ENCODE results near the gene MIER2.

The MIER2 gene

DNA sequence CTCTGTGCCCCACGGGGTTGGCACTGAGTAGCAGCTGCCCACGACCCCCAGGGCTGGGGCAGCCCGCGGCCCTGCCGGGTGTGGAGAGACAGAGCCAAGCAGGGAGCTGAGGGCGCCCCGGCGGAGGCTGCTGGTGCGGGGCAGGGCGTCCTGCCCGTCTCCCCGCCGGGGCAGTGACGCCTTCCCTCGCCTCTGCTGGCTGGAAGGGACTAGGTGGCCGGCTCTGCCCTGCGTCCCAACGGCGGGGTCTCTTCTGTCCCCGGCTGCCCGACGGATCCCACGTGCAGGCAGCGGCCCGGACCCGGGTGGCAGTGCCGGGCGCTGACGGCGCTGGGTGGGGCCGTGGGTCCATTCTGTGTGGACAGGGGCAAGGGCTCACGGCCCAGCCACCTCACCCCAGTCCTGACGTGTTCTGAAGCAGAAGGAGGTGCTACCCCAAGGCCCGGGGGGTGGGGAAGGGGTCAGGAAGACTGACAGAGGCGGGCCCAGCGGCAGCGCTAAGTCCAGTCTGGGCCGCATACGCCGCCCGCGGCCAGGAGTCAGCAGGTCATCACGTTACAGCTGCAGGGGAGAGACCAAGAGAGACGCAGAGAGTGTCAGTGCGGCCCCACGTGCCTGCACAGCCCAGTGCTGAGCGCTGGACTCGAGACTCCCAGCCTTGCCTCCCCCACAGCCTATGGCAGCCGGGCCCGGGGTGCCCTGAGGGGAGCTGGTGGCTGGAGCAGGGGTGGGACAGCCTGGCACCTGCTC, 38.3 kb downstream of the MIER2 start:
- CTCF ChIA-PET = no interaction called here
- Mint-ChIP-seq H3K4me3 (no peak overlapping the region), H3K9me3 (no peaks in the 10 kb centered on the region), H3K27ac (no peak overlapping the region), H3K36me3 (peaks cover 21% of the 10 kb centered on the region), H3K4me1 (no peaks in the 10 kb centered on the region), H3K27me3 (no peaks in the 10 kb centered on the region)
- DNase-seq = no peak

DNA sequence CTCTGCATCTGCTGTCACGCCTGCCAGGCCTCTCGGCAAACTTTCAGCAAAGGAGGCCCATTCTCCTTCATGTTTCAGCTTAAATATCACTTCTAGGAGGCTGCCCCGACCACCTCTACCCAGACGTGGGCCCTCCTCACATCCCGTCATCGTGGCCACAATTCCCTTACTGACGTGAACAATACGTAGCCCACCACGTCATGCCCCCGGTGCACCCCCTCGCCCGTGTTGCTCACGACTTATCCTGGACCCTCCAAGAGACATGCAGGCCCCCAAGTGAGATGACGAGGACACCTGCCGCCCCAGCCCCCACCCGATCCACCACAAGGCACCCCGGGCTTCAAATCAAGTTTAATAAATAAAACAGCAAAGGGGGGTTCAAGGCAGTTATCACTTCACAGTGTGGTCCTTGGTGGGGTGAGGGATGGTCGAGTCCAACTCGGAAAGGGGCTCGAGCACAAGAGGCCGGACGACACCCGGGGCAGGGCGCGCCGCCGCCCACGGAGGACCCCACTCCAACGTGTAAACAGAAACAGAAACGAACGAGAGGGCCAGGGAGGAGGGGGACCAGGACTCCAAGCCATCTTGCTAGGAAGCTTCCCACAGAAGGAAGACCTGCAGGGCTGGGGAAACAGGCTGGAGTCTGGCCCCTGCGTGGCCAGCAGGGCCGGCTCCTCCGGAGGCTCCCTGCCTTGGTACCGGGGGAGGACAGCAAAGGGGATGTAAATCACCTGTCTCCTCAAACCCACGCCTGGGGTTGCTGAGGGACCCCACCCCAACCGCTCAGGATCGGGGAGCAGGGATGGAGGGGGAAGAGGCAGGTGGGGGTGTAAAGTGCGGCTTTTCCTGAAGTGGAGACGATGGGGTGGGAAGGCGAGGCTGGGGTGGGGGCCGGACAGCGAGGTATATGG, 39.1 kb downstream of the MIER2 start:
- H3K36me3 Mint-ChIP-seq = peaks cover 17% of the 10 kb centered on the region
- no peak overlapping the region for H3K4me3 Mint-ChIP-seq
- CTCF ChIA-PET = no interaction called here
- DNase-seq = no peak
- no peaks in the 10 kb centered on the region for H3K9me3 Mint-ChIP-seq
- no peaks in the 10 kb centered on the region for H3K4me1 Mint-ChIP-seq
- no peaks in the 10 kb centered on the region for H3K27me3 Mint-ChIP-seq
- H3K27ac Mint-ChIP-seq = no peak overlapping the region

DNA sequence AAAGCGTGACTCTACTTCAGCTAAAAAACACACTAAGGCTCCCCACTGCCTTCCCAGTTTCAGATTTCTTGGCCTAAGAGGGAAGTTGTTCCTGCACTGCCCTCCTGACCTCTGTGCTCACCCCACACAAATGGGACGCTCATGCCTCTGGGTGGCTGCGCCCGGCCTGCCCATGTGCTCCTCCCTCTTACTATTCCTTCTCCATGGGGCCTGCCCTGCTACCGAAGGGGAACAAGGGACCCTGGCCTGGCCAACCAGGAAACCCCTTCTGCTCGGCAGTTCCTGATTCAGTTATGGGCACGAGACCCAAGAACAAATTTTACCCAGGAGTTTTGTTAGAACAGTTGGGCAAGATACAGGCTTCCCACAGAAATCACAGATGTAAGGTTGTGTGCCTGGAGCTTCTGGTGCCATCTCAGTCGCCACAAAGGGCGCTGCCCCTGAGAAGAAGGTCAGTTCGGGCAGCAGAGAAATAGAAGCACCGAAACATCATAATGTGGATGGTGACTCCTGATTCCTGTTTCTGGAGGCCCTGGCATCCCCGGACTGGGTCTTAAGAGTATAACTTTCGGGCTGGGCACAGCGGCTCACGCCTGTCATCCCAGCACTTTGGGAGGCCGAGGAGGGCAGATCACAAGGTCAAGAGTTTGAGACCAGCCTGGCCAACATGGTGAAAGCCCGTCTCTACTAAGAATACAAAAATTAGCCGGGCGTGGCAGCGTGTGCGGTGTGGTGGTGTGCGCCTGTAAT, 47.9 kb downstream of the MIER2 start:
- H3K27ac Mint-ChIP-seq = no peak overlapping the region
- H3K27me3 Mint-ChIP-seq = peaks cover 51% of the 10 kb centered on the region
- no peak overlapping the region for H3K4me3 Mint-ChIP-seq
- DNase-seq = no peak
- CTCF ChIA-PET = interaction anchor here (1.3 to 1.8 kb wide), 3 partner anchors 17 to 214 kb away, joined by 4 to 5 read pairs (median 4); partner anchors contain the start of gene TPGS1
- H3K4me1 Mint-ChIP-seq = no peaks in the 10 kb centered on the region
- H3K36me3 Mint-ChIP-seq = no peaks in the 10 kb centered on the region
- no peaks in the 10 kb centered on the region for H3K9me3 Mint-ChIP-seq

DNA sequence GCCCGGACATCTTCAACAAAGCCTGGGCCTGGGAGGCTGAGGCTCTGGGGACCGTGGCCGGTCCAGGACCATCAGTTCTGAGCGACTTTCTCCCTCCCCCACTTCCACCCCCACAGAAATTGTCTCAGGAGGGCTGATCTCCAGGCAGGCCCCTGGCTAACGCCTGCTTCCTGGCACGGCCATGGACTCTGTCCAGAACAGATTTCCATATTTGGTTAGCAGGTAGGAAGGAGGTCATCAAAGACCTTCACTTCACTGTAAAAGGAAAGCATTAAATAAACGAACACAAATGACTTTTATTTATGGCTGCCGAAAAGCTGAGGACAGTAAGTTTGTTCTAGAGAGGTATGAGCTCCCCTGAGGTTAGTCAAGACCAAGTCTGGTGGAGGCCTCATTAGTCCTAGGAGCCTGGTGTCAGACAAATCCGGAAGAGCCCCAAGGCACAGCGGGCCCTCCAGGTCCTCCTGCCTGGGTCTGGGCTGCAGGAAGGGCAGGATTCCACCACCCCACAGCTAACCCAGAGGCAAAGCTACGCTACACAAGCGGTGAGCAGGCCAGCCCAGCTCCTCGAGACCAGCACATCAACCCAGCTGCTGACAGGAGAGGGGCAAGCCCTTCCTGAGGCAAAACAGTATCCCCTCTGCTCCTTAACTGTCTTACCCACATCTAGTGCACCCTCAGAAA, 48.8 kb downstream of the MIER2 start:
- H3K36me3 Mint-ChIP-seq = no peaks in the 10 kb centered on the region
- no peak for DNase-seq
- peaks cover 52% of the 10 kb centered on the region for H3K27me3 Mint-ChIP-seq
- H3K27ac Mint-ChIP-seq = no peak overlapping the region
- H3K4me1 Mint-ChIP-seq = no peaks in the 10 kb centered on the region
- H3K4me3 Mint-ChIP-seq = no peak overlapping the region
- CTCF ChIA-PET = interaction anchor here (1.3 to 1.8 kb wide), 3 partner anchors 18 to 215 kb away, joined by 4 to 5 read pairs (median 4); partner anchors contain the start of gene TPGS1
- no peaks in the 10 kb centered on the region for H3K9me3 Mint-ChIP-seq

DNA sequence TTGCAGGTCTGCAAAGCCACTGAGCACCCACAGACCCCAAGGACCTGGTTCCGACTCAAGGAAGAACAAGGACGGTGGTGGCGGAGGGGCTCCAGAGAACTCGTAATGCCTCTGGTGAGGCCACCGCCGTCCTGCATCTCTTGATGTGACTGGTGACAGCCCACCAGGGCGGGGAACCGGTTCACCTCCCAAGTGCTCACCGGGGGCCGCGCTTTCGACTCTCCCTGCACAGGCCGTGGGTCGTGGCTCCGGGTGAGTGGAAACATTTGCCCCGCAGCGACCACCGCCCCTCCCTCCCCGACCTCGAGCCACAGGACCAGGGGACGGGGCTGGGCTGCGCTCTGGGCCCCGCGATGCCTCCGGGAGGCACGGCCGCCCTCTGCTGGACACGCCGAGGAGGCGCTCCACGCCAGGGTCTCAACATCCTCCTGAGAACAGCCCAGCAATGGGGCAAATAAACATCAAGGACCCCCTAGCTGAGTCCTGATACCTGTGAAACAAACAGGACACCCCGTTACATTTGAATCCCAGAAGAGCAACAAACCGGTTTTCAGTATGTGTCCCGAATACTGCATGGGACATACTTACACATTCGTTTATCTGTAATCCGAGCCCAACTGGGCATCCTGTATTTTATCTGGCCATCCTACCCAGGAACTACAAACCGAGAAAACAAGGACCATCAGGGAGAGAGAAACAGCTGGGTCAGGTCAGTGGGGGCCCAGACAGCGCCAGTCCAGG, 49.5 kb downstream of the MIER2 start:
- Mint-ChIP-seq H3K27ac (no peak overlapping the region), H3K4me3 (no peak overlapping the region), H3K4me1 (peaks cover 3% of the 10 kb centered on the region), H3K36me3 (no peaks in the 10 kb centered on the region), H3K9me3 (no peaks in the 10 kb centered on the region), H3K27me3 (peaks cover 58% of the 10 kb centered on the region)
- DNase-seq = peak; percentile 60
- CTCF ChIA-PET = interaction anchor here (1.3 to 2.0 kb wide), 5 partner anchors 19 to 216 kb away, joined by 3 to 6 read pairs (median 4); partner anchors contain the start of gene TPGS1

DNA sequence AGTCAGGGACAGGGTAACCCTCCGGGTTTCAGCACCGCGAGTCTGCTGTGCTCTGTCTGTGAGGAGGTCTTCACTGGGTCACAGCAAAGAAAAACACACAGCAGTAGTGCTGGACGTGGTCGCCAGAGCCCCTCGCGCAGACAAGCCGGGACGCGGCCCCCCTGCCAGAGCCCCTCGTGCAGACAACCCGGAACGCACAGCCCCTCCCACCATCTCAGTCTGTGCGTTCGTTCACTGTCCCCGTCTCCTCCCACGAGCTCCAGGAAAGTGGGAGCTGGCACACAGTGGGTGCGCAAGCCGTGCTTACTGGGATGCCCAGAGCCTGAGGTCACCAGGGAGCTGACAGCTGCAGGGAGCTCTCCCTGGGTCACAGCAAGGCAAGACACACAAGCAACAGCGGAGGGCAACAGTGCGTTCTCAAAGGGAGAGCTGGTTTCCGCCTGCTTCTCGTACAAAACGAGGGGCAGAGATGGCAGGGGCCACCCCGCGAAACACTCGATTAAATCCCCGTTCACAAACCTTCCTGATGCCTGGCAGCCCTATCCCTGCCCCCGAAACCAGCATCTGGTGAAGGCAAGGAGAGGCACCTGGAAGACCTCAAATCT, 50.2 kb downstream of the MIER2 start:
- H3K4me1 Mint-ChIP-seq = peaks cover 5% of the 10 kb centered on the region
- no peak overlapping the region for H3K27ac Mint-ChIP-seq
- no peak overlapping the region for H3K4me3 Mint-ChIP-seq
- CTCF ChIA-PET = interaction anchor here (1.4 to 2.0 kb wide), 4 partner anchors 19 to 216 kb away, joined by 3 to 6 read pairs (median 4); partner anchors contain the start of gene TPGS1
- no peaks in the 10 kb centered on the region for H3K36me3 Mint-ChIP-seq
- H3K27me3 Mint-ChIP-seq = peaks cover 65% of the 10 kb centered on the region
- no peaks in the 10 kb centered on the region for H3K9me3 Mint-ChIP-seq
- no peak for DNase-seq

DNA sequence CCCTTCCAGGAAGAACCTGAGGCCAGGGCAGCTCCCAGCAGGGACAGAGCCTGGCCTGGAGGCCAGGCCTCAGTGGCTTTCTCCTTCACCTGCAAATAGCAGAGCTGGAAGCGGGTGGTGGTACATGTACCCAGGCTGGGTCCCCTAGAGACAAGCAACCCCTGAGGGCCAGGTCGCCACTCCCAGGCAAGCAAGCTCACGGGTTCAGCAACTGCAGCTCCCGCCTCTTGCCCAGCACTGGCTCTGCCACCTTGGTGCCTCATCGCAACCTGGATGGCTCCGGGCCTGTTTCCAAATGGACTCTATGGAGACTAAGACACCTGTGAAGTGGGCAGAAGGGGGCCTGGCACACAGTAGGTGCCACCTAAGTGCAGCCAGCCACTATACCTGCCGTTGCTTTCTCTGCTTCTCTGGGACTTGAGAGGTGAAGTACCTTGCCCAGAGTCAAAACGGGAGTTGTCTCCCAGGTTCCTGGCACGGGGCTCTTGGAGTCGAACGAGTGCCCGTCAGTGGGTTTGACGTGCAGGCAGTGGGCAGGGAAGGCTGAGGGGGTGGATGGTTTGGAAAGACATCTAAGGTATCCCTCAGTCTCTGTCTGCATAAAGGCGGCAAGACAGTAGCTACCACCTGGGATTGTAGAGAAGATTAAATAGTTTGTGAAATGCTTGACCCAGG, 51.0 kb downstream of the MIER2 start:
- peaks cover 5% of the 10 kb centered on the region for H3K4me1 Mint-ChIP-seq
- H3K27me3 Mint-ChIP-seq = peaks cover 74% of the 10 kb centered on the region
- DNase-seq = no peak
- no peaks in the 10 kb centered on the region for H3K36me3 Mint-ChIP-seq
- no peaks in the 10 kb centered on the region for H3K9me3 Mint-ChIP-seq
- H3K27ac Mint-ChIP-seq = no peak overlapping the region
- CTCF ChIA-PET = interaction anchor here (2.0 kb wide), 1 partner anchor 217 kb away, joined by 6 read pairs; no protein-coding TSS in a partner anchor
- no peak overlapping the region for H3K4me3 Mint-ChIP-seq

DNA sequence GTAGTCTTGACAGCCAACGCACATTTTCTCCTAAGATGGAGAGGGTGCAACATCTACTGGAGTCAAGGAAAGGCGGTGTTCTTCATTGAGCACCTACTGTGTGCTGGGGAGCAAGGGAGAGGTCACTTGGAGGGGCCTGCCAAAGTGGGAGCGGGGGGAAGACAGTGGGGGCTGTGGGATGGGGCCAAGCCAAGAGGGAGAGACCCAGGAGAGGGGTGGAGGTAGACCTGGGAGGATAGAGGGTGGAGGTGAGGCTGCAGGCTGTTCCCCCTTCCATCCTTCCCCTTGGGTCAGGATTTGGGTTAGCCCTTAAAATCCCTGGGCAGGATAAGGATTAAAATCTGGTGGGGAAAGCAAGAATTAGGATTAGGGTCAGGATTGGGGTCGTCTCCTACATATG, 51.6 kb downstream of the MIER2 start:
- peaks cover 5% of the 10 kb centered on the region for H3K4me1 Mint-ChIP-seq
- peaks cover 80% of the 10 kb centered on the region for H3K27me3 Mint-ChIP-seq
- no peak for DNase-seq
- no peak overlapping the region for H3K4me3 Mint-ChIP-seq
- no peaks in the 10 kb centered on the region for H3K9me3 Mint-ChIP-seq
- CTCF ChIA-PET = interaction anchor here (1.0 to 2.0 kb wide), 2 partner anchors 25 to 217 kb away, joined by 4 to 6 read pairs; no protein-coding TSS in a partner anchor
- no peaks in the 10 kb centered on the region for H3K36me3 Mint-ChIP-seq
- H3K27ac Mint-ChIP-seq = peak overlapping the region; percentile 4

DNA sequence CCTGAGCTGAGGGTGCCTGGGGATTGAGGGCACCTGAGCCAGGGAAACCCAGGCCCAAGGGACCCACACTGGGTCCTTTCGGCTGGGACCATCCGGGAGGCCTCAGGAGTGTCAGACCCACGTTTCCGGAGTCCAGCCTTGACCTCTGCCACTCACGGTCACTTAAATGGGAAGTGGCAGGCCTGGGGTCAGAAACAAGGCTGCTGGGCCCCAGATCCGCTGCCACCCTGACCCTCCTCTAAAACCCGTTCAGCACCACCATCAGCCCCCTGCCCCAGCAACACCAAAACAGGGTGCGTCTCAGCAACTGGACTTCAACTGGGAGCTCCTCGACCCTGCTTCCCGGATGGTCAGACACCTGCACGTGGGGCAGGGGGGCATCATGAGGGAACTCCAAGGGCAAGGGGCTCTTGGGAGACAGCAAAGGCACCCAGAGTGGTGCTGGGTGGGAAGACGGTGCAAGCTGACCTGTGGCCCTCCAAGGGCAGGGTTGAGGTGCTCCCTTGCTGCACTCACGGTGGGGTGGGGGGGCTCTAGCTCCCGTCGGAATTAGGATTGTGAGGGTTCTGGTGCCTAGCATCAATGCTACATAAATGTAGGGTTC, 52.2 kb downstream of the MIER2 start:
- Mint-ChIP-seq H3K36me3 (no peaks in the 10 kb centered on the region), H3K27ac (peak overlapping the region; percentile 4), H3K4me1 (peaks cover 5% of the 10 kb centered on the region), H3K27me3 (peaks cover 83% of the 10 kb centered on the region), H3K4me3 (no peak overlapping the region), H3K9me3 (no peaks in the 10 kb centered on the region)
- CTCF ChIA-PET = interaction anchor here (1.0 kb wide), 1 partner anchor 25 kb away, joined by 4 read pairs; no protein-coding TSS in a partner anchor
- DNase-seq = no peak

DNA sequence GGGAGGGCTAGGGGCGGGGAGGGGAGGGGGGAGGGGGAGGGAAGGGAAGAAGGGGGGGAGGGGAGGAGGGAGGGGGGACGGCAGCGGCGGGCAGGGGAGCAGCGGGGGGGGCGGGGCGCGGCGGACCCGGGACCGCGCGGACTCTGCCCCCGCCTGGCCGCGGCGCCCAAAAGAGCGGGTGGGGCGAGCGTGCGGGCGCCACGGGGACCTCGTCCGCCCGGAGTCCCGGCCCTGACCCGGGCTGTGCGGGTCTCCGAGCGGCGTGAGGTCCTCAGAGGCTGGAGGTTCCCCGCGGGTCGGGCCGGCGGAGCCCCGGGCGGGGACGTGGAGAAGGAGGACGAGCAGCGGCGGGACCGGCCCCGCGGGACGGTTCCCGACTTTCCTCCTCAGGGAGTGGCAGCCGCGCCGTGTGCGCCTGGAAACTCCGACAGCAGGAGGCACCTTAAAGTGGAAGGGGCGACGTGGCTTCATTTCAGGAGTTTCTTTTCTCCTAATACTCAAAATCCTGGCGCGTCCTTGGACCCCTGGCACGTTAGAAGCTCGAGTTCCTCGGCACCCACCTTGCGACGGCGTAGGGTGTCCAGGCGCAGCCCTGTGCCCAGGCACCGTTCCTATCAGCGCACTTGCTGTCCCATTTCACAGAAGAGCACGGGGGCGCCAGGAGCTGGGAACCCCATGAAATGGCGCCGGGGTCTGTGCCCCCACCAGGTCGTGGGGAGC, 52.9 kb downstream of the MIER2 start:
- Mint-ChIP-seq H3K36me3 (no peaks in the 10 kb centered on the region), H3K4me1 (peaks cover 5% of the 10 kb centered on the region), H3K27ac (no peak overlapping the region), H3K27me3 (peaks cover 82% of the 10 kb centered on the region), H3K4me3 (no peak overlapping the region), H3K9me3 (no peaks in the 10 kb centered on the region)
- no peak for DNase-seq
- CTCF ChIA-PET = interaction anchor here (1.0 kb wide), 1 partner anchor 24 kb away, joined by 4 read pairs; no protein-coding TSS in a partner anchor

DNA sequence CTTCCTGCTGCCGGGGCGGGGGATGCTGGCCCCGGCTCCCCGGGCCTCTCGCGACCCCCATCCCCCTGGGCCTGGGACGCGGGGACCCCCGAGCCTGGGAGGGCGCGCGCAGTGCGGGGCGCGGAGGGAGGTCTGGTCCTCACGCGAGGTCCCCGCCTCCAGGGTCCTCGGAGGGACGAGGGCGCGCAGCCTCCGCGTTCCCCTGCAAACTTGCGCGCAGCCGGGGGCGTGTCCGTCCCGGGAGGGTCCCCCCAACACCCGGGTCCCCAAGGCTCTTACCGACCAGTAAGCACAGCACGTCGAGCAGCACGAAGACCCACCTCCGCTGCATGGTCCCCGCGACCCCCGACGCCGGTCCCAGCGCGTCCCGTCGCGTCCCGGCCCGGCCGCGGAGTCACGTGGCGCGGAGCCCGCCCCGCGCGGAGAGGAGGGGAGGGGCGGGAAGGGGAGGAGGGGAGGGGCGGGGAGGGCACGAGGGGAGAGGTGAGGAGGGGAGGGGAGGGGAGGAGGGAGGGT, 53.5 kb downstream of the MIER2 start, which contains the start of gene PLPP2:
PLPP2 (minus strand) TSS at position 398 of the 516 bp plus-strand sequence; CDS start at position 331, 67 bp downstream.
- Mint-ChIP-seq H3K9me3 (no peaks in the 10 kb centered on the region), H3K36me3 (no peaks in the 10 kb centered on the region), H3K27me3 (peaks cover 76% of the 10 kb centered on the region), H3K27ac (no peak within 1 kb of the TSS), H3K4me1 (peaks cover 5% of the 10 kb centered on the region), H3K4me3 (no peak within 1 kb of the TSS)
- no peak for DNase-seq
- CTCF ChIA-PET = no interaction called here

Measured in activated naive CD4-positive, alpha-beta T cell treated with anti-CD3 and anti-CD28 coated beads, Interleukin-2, amount 10 ng/mL, durations not matched to agents 7 days and 5 days (primary cell).